ENCODE measurements around the gene PRKAG2. TPM values are rescaled to one million over a fixed set of nuclear protein-coding genes. Genes with fewer than 3 reads are reported as not detected.

The PRKAG2 gene
- total RNA-seq, 2 experiments from 2014 or later = 39.3 to 42.3 TPM

GRCh38 chr7:151637781-151638261, 239.1 kb downstream of the PRKAG2 start:
- CTCF ChIA-PET = no interaction called here
- Mint-ChIP-seq H3K4me3 (no peak overlapping the region), H3K36me3 (ENCODE audit: low read depth) (peaks cover 6% of the 10 kb centered on the region), H3K9me3 (peaks cover 3% of the 10 kb centered on the region), H3K27me3 (no peaks in the 10 kb centered on the region), H3K27ac (no peak overlapping the region), H3K4me1 (ENCODE audit: low read depth) (peaks cover 7% of the 10 kb centered on the region)
- POLR2A ChIA-PET = no interaction called here
- intact Hi-C loops (cut with DNase I, micrococcal nuclease) = loop anchor here in 1 of 2 experiments (10.0 kb wide), 1 partner anchor 123 kb away; the partner anchor contains the start of gene RHEB
- TF ChIP-seq, protein P1, sequence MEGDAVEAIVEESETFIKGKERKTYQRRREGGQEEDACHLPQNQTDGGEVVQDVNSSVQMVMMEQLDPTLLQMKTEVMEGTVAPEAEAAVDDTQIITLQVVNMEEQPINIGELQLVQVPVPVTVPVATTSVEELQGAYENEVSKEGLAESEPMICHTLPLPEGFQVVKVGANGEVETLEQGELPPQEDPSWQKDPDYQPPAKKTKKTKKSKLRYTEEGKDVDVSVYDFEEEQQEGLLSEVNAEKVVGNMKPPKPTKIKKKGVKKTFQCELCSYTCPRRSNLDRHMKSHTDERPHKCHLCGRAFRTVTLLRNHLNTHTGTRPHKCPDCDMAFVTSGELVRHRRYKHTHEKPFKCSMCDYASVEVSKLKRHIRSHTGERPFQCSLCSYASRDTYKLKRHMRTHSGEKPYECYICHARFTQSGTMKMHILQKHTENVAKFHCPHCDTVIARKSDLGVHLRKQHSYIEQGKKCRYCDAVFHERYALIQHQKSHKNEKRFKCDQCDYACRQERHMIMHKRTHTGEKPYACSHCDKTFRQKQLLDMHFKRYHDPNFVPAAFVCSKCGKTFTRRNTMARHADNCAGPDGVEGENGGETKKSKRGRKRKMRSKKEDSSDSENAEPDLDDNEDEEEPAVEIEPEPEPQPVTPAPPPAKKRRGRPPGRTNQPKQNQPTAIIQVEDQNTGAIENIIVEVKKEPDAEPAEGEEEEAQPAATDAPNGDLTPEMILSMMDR (IDR thresholded peaks at IDR 0.05) = no peak
- Histone ChIP-seq H3K27ac (ENCODE audit: low read depth in 1 of 2, low read length in 2 of 2) (no peak overlapping the region), H3K27me3 (ENCODE audit: control insufficient read depth in 1 of 2, insufficient read depth in 2 of 2, low read length in 2 of 2) (no peaks in the 10 kb centered on the region), H3K4me3 (ENCODE audit: low read length) (no peak overlapping the region), H3K9me3 (ENCODE audit: control insufficient read depth in 1 of 2, insufficient read depth in 1 of 2, low read length in 2 of 2) (no peaks in the 10 kb centered on the region), H3K36me3 (ENCODE audit: insufficient read depth, low read length) (no peaks in the 10 kb centered on the region), H3K4me1 (ENCODE audit: insufficient read depth, low read length) (peaks cover 2% of the 10 kb centered on the region)
- no peak for ATAC-seq (ENCODE audit: poor library complexity)
- no peak for DNase-seq

DNA sequence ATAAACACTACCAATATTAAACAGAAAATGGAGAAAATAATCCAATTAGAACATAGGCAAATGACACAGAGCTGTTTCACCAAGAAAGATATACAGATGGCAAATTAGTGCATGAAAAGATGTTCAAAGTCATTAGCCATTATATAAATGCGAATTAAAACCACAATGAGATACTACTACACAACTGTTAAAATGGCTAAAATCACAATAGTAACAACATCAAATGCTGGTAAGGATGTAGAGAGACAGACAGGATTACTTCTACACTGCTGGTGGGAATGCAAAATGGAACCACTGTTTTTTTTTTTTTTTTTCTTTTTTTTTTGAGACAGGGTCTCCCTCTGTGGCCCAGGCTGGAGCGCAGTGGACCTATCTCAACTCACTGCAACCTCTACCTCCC, 242.3 kb downstream of the PRKAG2 start:
- ChIA-PET POLR2A (interaction anchor here (0.7 to 0.9 kb wide), 2 partner anchors 243 to 444 kb away, joined by 3 read pairs; partner anchors contain the start of gene PRKAG2), CTCF (no interaction called here)
- Mint-ChIP-seq H3K9me3 (peaks cover 3% of the 10 kb centered on the region), H3K4me1 (ENCODE audit: low read depth) (peaks cover 27% of the 10 kb centered on the region), H3K36me3 (ENCODE audit: low read depth) (peaks cover 14% of the 10 kb centered on the region), H3K27me3 (no peaks in the 10 kb centered on the region), H3K27ac (peak overlapping the region; percentile 12), H3K4me3 (no peak overlapping the region)
- Histone ChIP-seq H3K4me3 (ENCODE audit: low read length) (no peak overlapping the region), H3K9me3 (ENCODE audit: control insufficient read depth in 1 of 2, insufficient read depth in 1 of 2, low read length in 2 of 2) (no peaks in the 10 kb centered on the region), H3K27ac (ENCODE audit: low read depth in 1 of 2, low read length in 2 of 2) (no peak overlapping the region), H3K27me3 (ENCODE audit: control insufficient read depth in 1 of 2, insufficient read depth in 2 of 2, low read length in 2 of 2) (no peaks in the 10 kb centered on the region), H3K4me1 (ENCODE audit: insufficient read depth, low read length) (peaks cover 15% of the 10 kb centered on the region), H3K36me3 (ENCODE audit: insufficient read depth, low read length) (no peaks in the 10 kb centered on the region)
- DNase-seq = no peak
- intact Hi-C loops (cut with DNase I, micrococcal nuclease) = loop anchor here (5.0 to 10.0 kb wide), 4 partner anchors 120 to 292 kb away; partner anchors contain the start of genes NUB1 (in 1 of the 2) and RHEB (in 1 of the 2)
- TF ChIP-seq, protein P1 (IDR thresholded peaks at IDR 0.05) = no peak
- no peak for ATAC-seq (ENCODE audit: poor library complexity)

DNA sequence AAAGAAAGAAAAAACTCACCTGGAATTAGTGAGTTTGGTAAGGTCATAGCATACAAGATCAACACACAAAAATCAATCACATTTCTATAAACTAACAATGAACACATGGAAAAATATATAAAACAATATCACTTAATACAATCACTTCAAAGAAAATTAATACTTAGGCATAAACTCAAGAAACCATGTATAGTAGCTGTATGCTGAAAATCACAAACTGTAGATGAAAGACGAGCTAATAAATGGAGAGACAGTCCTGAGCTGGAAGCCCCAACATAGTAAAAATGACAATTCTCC, 243.5 kb downstream of the PRKAG2 start:
- H3K4me1 Mint-ChIP-seq (ENCODE audit: low read depth) = peaks cover 38% of the 10 kb centered on the region
- Histone ChIP-seq H3K27ac (ENCODE audit: low read depth in 1 of 2, low read length in 2 of 2) (peak overlapping the region; percentile 75 to 82), H3K27me3 (ENCODE audit: control insufficient read depth in 1 of 2, insufficient read depth in 2 of 2, low read length in 2 of 2) (no peaks in the 10 kb centered on the region), H3K9me3 (ENCODE audit: control insufficient read depth in 1 of 2, insufficient read depth in 1 of 2, low read length in 2 of 2) (no peaks in the 10 kb centered on the region), H3K4me1 (ENCODE audit: insufficient read depth, low read length) (peaks cover 15% of the 10 kb centered on the region), H3K4me3 (ENCODE audit: low read length) (peak overlapping the region; percentile 68), H3K36me3 (ENCODE audit: insufficient read depth, low read length) (no peaks in the 10 kb centered on the region)
- H3K4me3 Mint-ChIP-seq = peak overlapping the region; percentile 95
- TF ChIP-seq, protein P1 (IDR thresholded peaks at IDR 0.05) = no peak
- peaks cover 14% of the 10 kb centered on the region for H3K36me3 Mint-ChIP-seq (ENCODE audit: low read depth)
- ATAC-seq (ENCODE audit: poor library complexity) (no peak), DNase-seq (no peak)
- ChIA-PET POLR2A (interaction anchor here (0.7 to 3.0 kb wide), 10 partner anchors 9 to 292 kb away, joined by 3 to 42 read pairs (median 5); partner anchors contain the start of genes NUB1, PRKAG2 and RHEB), CTCF (interaction anchor here (0.6 to 2.3 kb wide), 6 partner anchors 115 to 1148 kb away, joined by 3 to 11 read pairs (median 5); no protein-coding TSS in a partner anchor)
- intact Hi-C loops (cut with DNase I, micrococcal nuclease) = loop anchor here (5.0 to 10.0 kb wide), 4 partner anchors 119 to 291 kb away; partner anchors contain the start of genes NUB1 (in 1 of the 2) and RHEB (in 1 of the 2)
- H3K27me3 Mint-ChIP-seq = no peaks in the 10 kb centered on the region
- peaks cover 3% of the 10 kb centered on the region for H3K9me3 Mint-ChIP-seq
- peak overlapping the region; percentile 99 for H3K27ac Mint-ChIP-seq
